Measurements from ENCODE around the gene LACTB.

DNA sequence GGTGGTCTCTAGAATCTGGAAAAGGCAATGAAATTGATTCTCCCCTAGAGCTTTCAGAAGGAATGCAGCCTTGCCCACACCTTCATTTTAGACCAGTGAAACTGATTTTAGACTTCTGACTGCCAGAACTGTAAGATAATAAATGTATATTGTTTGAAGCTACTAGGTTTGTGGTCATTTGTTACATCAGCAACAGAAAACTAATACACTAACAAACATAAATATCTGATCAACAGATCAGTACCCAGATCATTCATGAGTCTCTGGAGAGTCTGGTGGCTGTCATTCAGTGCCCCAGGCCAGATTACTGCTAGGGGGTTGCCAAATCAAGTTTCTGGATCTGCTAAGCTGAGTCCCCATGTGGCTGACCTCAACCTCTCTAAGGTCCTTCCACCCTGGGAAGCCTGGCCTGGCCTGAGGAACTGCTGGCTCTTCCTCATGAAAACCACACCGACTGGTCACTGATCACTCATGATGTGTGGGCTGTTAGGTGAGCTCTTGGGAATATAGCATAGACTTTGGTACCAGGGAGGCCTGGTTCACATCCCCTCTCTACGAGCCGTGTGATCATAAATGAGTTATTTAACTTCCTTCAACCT lies 11.1 kb upstream of the LACTB start:
- TF ChIP-seq POLR2A (IDR thresholded peaks at IDR 0.05; ENCODE audit: low read length) (no peak), GATA1 (IDR thresholded peaks at IDR 0.05; ENCODE audit: low read depth, low read length) (no peak)

Data from erythroblast (primary cell).